ENCODE data around the gene HSPG2. TPM values are rescaled to one million over a fixed set of nuclear protein-coding genes. Genes with fewer than 3 reads are reported as not detected.

The HSPG2 gene
- total and polyA plus RNA-seq, 9 donors, result 27.3 to 294 (median 92.6) TPM

DNA sequence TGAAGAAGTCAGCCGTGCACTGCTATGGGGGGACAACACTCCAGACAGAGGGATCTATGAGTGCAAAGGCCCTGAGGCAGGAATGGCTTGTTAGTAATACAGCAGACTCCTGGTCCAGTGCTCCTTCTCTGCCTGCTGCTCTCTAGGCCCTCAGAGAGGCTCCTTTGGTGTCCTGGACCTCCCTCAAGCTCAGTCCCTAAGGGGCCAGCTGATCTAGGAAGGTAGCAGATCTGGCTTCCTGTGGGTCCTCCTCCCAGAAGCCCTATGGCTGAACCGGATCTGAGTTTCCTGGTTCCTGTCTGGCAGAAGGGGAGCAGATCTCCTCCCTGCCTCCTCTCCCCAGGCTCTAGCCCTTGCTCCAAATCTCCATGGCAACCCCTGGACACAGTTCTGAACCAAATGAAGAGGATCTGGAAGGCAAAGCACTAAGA is 125.2 kb downstream of the HSPG2 start, which contains the start of gene LDLRAD2:
TSS of gene LDLRAD2 (plus strand) at position 391 of the 431 bp plus-strand sequence. CDS start 187 bp downstream, outside the sequence.
- TF ChIP-seq, protein P1, sequence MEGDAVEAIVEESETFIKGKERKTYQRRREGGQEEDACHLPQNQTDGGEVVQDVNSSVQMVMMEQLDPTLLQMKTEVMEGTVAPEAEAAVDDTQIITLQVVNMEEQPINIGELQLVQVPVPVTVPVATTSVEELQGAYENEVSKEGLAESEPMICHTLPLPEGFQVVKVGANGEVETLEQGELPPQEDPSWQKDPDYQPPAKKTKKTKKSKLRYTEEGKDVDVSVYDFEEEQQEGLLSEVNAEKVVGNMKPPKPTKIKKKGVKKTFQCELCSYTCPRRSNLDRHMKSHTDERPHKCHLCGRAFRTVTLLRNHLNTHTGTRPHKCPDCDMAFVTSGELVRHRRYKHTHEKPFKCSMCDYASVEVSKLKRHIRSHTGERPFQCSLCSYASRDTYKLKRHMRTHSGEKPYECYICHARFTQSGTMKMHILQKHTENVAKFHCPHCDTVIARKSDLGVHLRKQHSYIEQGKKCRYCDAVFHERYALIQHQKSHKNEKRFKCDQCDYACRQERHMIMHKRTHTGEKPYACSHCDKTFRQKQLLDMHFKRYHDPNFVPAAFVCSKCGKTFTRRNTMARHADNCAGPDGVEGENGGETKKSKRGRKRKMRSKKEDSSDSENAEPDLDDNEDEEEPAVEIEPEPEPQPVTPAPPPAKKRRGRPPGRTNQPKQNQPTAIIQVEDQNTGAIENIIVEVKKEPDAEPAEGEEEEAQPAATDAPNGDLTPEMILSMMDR (IDR thresholded peaks at IDR 0.05), result no peak
- TF ChIP-seq EP300 (IDR thresholded peaks at IDR 0.05) (no peak), POLR2A (IDR thresholded peaks at IDR 0.05) (no peak)
- Histone ChIP-seq H3K36me3 (no peaks in the 10 kb centered on the region), H3K27me3 (no peaks in the 10 kb centered on the region), H3K4me3 (no peak within 1 kb of the TSS), H3K27ac (no peak within 1 kb of the TSS), H3K4me1 (ENCODE audit: insufficient read depth) (no peaks in the 10 kb centered on the region), H3K9me3 (no peaks in the 10 kb centered on the region)
- no peak for DNase-seq
- intact Hi-C loops (cut with DNase I), result no loop called here
- WGBS, 3 donors, result 54 to 67% (median 57%) methylated on average over 2 of the region's 2 CpGs

DNA sequence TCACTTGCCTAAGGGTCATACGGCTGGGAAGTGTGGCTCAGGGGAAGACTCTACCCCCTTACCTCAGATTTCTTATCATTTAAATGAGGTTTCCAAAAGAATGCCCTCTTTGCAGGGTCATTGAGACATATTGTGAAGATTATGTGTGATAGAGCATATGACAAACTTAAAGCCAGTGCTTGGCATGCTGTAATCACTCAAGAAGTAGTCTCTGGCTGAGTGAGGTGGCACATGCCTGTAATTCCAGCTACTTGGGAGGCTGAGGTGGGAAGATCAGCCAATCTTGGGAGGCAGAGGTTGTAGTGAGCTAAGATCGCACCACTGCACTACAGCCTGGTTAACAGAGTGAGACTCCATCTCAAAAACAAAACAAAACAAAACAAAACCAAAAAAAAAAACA is 132.6 kb downstream of the HSPG2 start:
- no peak for DNase-seq
- Histone ChIP-seq H3K9me3 (no peaks in the 10 kb centered on the region), H3K4me1 (ENCODE audit: insufficient read depth) (no peaks in the 10 kb centered on the region), H3K36me3 (no peaks in the 10 kb centered on the region), H3K4me3 (no peak overlapping the region), H3K27me3 (no peaks in the 10 kb centered on the region), H3K27ac (no peak overlapping the region)
- TF ChIP-seq, protein P1 (IDR thresholded peaks at IDR 0.05), result no peak
- TF ChIP-seq EP300 (IDR thresholded peaks at IDR 0.05) (no peak), POLR2A (IDR thresholded peaks at IDR 0.05) (no peak)
- intact Hi-C loops (cut with DNase I), result no loop called here
- 59 to 66% (median 61%) methylated on average over 2 of the region's 2 CpGs for WGBS, 3 donors

DNA sequence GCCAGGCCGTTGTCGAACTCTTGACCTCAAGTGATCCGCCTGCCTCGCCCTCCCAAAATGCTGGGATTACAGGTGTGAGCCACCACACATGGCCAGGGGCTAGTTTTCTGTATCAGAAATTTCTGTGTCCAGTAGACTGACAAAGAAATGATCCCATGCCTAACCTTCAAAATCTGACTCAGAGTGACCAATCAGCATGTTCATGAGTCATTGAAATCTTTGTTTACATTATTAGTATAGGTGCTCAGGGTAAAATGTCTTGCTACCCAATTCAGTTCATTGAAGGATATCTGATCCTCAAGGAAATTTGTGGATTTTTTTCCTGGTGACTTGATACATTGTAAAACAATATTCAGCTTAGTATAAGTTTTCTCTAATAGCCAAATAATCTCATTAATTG is 136.0 kb downstream of the HSPG2 start:
- Histone ChIP-seq H3K4me3 (no peak overlapping the region), H3K27me3 (no peaks in the 10 kb centered on the region), H3K27ac (no peak overlapping the region), H3K9me3 (no peaks in the 10 kb centered on the region), H3K4me1 (ENCODE audit: insufficient read depth) (no peaks in the 10 kb centered on the region), H3K36me3 (no peaks in the 10 kb centered on the region)
- DNase-seq, result no peak
- TF ChIP-seq EP300 (IDR thresholded peaks at IDR 0.05) (no peak), POLR2A (IDR thresholded peaks at IDR 0.05) (no peak)
- TF ChIP-seq, protein P1 (IDR thresholded peaks at IDR 0.05), result no peak
- WGBS, 3 donors, result 93 to 95% (median 95%) methylated on average over 4 of the region's 4 CpGs
- intact Hi-C loops (cut with DNase I), result no loop called here

DNA sequence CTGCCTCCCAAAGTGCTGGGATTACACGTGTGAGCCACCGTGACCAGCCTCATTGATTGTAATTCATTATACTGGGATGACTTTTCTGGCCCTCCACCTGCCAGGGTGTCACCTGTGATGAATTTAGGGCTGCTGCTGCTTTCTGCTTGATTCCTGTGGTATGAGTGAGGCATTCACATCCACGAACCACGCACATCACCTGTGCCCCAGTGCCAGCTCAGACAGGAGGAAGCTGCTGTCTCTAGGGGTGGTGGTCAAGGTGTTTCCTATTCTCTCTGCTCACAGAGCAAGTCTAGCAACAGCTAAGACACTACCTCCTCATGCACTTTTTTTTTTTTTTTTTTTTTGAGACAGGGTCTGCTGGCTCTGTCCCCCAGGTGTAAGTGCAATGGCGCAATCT is 137.4 kb downstream of the HSPG2 start:
- Histone ChIP-seq H3K9me3 (peaks cover 0 to 2% of the 10 kb centered on the region in 2 donors), H3K27ac (no peak overlapping the region), H3K4me3 (no peak overlapping the region), H3K36me3 (no peaks in the 10 kb centered on the region), H3K27me3 (no peaks in the 10 kb centered on the region), H3K4me1 (ENCODE audit: insufficient read depth) (no peaks in the 10 kb centered on the region)
- no peak for TF ChIP-seq EP300 (IDR thresholded peaks at IDR 0.05)
- TF ChIP-seq, protein P1 (IDR thresholded peaks at IDR 0.05), result no peak
- TF ChIP-seq POLR2A (IDR thresholded peaks at IDR 0.05), result no peak
- WGBS, 3 donors, result 74 to 77% (median 74%) methylated on average over 5 of the region's 5 CpGs
- intact Hi-C loops (cut with DNase I), result no loop called here
- DNase-seq, result no peak

Data from ovary (tissue), 9 donors.